HepG2 (cell line): ENCODE measurements around the gene PCCB. TPM values are rescaled to one million over a fixed set of nuclear protein-coding genes. Genes with fewer than 3 reads are reported as not detected.
A peak's percentile ranks its signal among the peaks of the same experiment; 100 is the strongest.

ENCODE experiments used
- ARID4A ChIP-seq: sonication (generic); formaldehyde crosslinking; IDR thresholded peaks from 2 replicates; pipeline ENCODE4 v1.5.0; 2020; ENCODE audit warnings: mild to moderate bottlenecking, missing genetic modification reagents, borderline replicate concordance
- GABPA ChIP-seq, 2 experiments: IDR thresholded peaks; 2 replicates each; pipeline ENCODE4 v1.6.1; 2011 to 2016; ENCODE audit warnings: low read depth in 2 of 2, low read length in 1 of 2, missing biosample characterization in 1 of 2, missing genetic modification characterization in 1 of 2
- GABPB1 ChIP-seq: IDR thresholded peaks from 2 replicates; pipeline ENCODE4 v1.6.1; 2016; ENCODE audit warnings: mild to moderate bottlenecking, missing genetic modification reagents, moderate library complexity, missing compliant biosample characterization
- IKZF4 ChIP-seq: sonication (generic); formaldehyde crosslinking; IDR thresholded peaks from 2 replicates; pipeline ENCODE4 v1.5.1; 2020; ENCODE audit warnings: borderline replicate concordance, mild to moderate bottlenecking, low read depth, missing genetic modification reagents; ENCODE audit errors: not compliant biosample characterization
- MED13 ChIP-seq: sonication (generic); formaldehyde crosslinking; IDR thresholded peaks from 2 replicates; pipeline ENCODE4 v1.5.0; 2020; ENCODE audit warnings: missing genetic modification reagents
- NFYC ChIP-seq: IDR thresholded peaks from 2 replicates; pipeline ENCODE4 v1.6.1; 2016; ENCODE audit warnings: missing genetic modification reagents, missing compliant biosample characterization
- RBM22 ChIP-seq: fragments of 200-400 bp; formaldehyde crosslinking; optimal IDR thresholded peaks from 2 replicates; pipeline ENCODE3; 2017; ENCODE audit warnings: mild to moderate bottlenecking, low read length, moderate library complexity
- ZFX ChIP-seq: sonication (generic); formaldehyde crosslinking; IDR thresholded peaks from 2 replicates; pipeline ENCODE4 v1.4.0; 2020; ENCODE audit warnings: mild to moderate bottlenecking, low read depth, missing genetic modification reagents, moderate library complexity
- ZNF10 ChIP-seq: sonication (generic); formaldehyde crosslinking; IDR thresholded peaks from 2 replicates; pipeline ENCODE4 v1.4.0; 2020; ENCODE audit warnings: mild to moderate bottlenecking, low read depth, missing genetic modification reagents, borderline replicate concordance
- ZNF260 ChIP-seq: sonication (generic); formaldehyde crosslinking; IDR thresholded peaks from 2 replicates; pipeline ENCODE4 v1.4.0; 2020; ENCODE audit warnings: missing genetic modification reagents, low read depth, mild to moderate bottlenecking, borderline replicate concordance
- ZNF343 ChIP-seq: sonication (generic); formaldehyde crosslinking; IDR thresholded peaks from 2 replicates; pipeline ENCODE4 v1.4.0; 2020; ENCODE audit warnings: mild to moderate bottlenecking, missing genetic modification reagents
- polyA plus RNA-seq, 8 experiments: library from polyadenylated mRNA; depleted of rRNA in 3 of 8; stranded (reverse) in 7 of 8; unstranded in 1 of 8; fragments of >200 nt; fragmentation: Illumina TruSeq in 4 of 8; extraction: Trizol in 4 of 8; gene quantifications; 2 replicates each; pipeline versions ENCODE4 v1.2.1 to v1.2.3, GENCODE V29; 2011 to 2016; ENCODE audit warnings: low read depth in 4 of 8, missing spikeins in 1 of 8, mixed read lengths in 1 of 8; ENCODE audit not compliant: insufficient read depth in 1 of 8
- total RNA-seq, 5 experiments: library from RNA; depleted of rRNA; stranded (reverse); fragments of >200 nt; fragmentation: Illumina TruSeq; extraction: Trizol; gene quantifications; 2 replicates each; pipeline ENCODE4 v1.2.3, GENCODE V29; 2016; ENCODE audit warnings: low read depth in 1 of 5
- TF ChIP-seq, protein P1 (sequence below): sonication (generic); formaldehyde crosslinking; IDR thresholded peaks from 2 replicates; pipeline ENCODE4 v1.9.0; 2021; ENCODE audit warnings: mild to moderate bottlenecking, missing genetic modification reagents

PCCB gene
- total and polyA plus RNA-seq, 2 of the 13 experiments (the other 11 are each of a cell fraction or from before 2014, with no cell fraction given): 84.1 to 88.7 TPM

DNA sequence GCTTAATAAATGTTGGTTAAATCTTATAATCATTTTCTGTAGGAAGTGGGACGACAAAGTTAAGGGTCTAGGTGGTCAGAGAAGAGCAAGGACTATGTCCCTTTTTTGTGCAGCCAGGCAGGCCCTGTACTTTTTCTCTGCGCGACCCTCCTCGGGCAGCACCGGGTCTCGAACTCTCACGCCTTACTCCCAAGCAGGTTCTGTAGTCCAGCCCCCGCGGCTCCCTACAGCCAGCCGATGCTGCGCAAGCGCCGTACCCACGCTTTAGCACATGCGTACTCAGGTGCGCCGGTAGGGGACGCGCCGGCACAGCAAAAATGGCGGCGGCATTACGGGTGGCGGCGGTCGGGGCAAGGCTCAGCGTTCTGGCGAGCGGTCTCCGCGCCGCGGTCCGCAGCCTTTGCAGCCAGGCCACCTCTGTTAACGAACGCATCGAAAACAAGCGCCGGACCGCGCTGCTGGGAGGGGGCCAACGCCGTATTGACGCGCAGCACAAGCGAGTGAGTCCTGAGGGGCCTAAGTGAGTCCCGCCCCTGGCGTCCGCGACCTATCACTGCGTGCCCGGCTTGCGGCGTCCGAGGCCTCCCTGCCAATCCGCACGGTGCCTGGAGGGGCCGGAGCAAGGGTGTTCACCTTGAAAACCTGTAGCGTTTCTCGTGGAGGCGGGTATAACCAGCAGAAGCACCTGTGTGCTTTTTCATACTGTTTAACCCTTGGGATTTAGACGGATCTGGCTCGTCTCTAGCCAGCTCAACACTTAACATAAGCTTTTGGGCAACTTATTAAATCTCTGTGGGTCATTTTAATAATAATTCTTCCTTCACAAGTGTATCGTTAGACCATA is at the start of gene PCCB (continued):
- peak; percentile 79; the same call in 1 of the 2 replicates for TF ChIP-seq GABPB1 (CRISPR knock-in tag)
- TF ChIP-seq ZNF260: 0 out of 2 replicates have a peak, but pooled peaks have one; percentile 49
- TF ChIP-seq, protein P1, sequence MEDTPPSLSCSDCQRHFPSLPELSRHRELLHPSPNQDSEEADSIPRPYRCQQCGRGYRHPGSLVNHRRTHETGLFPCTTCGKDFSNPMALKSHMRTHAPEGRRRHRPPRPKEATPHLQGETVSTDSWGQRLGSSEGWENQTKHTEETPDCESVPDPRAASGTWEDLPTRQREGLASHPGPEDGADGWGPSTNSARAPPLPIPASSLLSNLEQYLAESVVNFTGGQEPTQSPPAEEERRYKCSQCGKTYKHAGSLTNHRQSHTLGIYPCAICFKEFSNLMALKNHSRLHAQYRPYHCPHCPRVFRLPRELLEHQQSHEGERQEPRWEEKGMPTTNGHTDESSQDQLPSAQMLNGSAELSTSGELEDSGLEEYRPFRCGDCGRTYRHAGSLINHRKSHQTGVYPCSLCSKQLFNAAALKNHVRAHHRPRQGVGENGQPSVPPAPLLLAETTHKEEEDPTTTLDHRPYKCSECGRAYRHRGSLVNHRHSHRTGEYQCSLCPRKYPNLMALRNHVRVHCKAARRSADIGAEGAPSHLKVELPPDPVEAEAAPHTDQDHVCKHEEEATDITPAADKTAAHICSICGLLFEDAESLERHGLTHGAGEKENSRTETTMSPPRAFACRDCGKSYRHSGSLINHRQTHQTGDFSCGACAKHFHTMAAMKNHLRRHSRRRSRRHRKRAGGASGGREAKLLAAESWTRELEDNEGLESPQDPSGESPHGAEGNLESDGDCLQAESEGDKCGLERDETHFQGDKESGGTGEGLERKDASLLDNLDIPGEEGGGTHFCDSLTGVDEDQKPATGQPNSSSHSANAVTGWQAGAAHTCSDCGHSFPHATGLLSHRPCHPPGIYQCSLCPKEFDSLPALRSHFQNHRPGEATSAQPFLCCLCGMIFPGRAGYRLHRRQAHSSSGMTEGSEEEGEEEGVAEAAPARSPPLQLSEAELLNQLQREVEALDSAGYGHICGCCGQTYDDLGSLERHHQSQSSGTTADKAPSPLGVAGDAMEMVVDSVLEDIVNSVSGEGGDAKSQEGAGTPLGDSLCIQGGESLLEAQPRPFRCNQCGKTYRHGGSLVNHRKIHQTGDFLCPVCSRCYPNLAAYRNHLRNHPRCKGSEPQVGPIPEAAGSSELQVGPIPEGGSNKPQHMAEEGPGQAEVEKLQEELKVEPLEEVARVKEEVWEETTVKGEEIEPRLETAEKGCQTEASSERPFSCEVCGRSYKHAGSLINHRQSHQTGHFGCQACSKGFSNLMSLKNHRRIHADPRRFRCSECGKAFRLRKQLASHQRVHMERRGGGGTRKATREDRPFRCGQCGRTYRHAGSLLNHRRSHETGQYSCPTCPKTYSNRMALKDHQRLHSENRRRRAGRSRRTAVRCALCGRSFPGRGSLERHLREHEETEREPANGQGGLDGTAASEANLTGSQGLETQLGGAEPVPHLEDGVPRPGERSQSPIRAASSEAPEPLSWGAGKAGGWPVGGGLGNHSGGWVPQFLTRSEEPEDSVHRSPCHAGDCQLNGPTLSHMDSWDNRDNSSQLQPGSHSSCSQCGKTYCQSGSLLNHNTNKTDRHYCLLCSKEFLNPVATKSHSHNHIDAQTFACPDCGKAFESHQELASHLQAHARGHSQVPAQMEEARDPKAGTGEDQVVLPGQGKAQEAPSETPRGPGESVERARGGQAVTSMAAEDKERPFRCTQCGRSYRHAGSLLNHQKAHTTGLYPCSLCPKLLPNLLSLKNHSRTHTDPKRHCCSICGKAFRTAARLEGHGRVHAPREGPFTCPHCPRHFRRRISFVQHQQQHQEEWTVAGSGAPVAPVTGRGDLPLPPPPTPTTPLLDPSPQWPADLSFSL (CRISPR knock-in tag): 0 out of 2 replicates have a peak, but pooled peaks have one; percentile 22
- no peak for TF ChIP-seq IKZF4
- TF ChIP-seq ZFX (CRISPR knock-in tag): peak; percentile 87
- TF ChIP-seq RBM22: no peak
- peak; percentile 89 for TF ChIP-seq NFYC (CRISPR knock-in tag)
- TF ChIP-seq ARID4A (CRISPR knock-in tag): peak; percentile 89
- TF ChIP-seq ZNF343 (CRISPR knock-in tag): no peak
- no peak for TF ChIP-seq MED13 (CRISPR knock-in tag)
- no peak for TF ChIP-seq GABPA (IDR thresholded peaks at IDR 0.05; ENCODE audit: low read depth, low read length)
- TF ChIP-seq GABPA (CRISPR knock-in tag; IDR thresholded peaks at IDR 0.05; ENCODE audit: low read depth): no peak
- TF ChIP-seq ZNF10: no peak
